Right lobe of liver (tissue), 6 donors: ENCODE results near the gene IFI44. TPM values are rescaled to one million over a fixed set of nuclear protein-coding genes. Genes with fewer than 3 reads are reported as not detected.

Experiments
- ATAC-seq, 4 donors: fragments of 200-7000 bp; cut with Tn5 transposase; one replicate each; pipeline ENCODE4 v1.9.1; 2020; ENCODE audit warnings: mild to moderate bottlenecking in 4 of 4, moderate library complexity in 4 of 4
- DNase-seq, 3 donors: peaks; one replicate each; pipeline ENCODE4 v3.0.0-alpha.2; 2020
- H3K27ac ChIP-seq, 3 donors: fragments of 200-600 bp; one replicate each; pipeline ENCODE4 v1.8.0; 2022
- H3K27me3 ChIP-seq, 2 donors: fragments of 200-600 bp; one replicate each; pipeline ENCODE4 v1.8.0; 2022
- H3K36me3 ChIP-seq, 4 donors: fragments of 200-600 bp; sonication (generic) in 1 of 4; one replicate each; pipeline versions ENCODE4 v1.5.1 to v1.8.0; 2017 to 2022; ENCODE audit warnings: control low read depth in 1 of 4
- H3K4me1 ChIP-seq, 4 donors: fragments of 200-600 bp; sonication (generic) in 1 of 4; one replicate each; pipeline versions ENCODE4 v1.5.1 to v1.8.0; 2017 to 2022; ENCODE audit warnings: control low read depth in 1 of 4
- H3K4me3 ChIP-seq, 3 donors: fragments of 200-600 bp; one replicate each; pipeline ENCODE4 v1.8.0; 2022
- H3K9me3 ChIP-seq, 4 donors: fragments of 200-600 bp; sonication (generic) in 1 of 4; one replicate each; pipeline versions ENCODE4 v1.5.1 to v1.8.0; 2017 to 2022; ENCODE audit warnings: control low read depth in 1 of 4
- CTCF ChIP-seq, 4 donors: fragments of 200-600 bp in 3 of 4; fragments of 450-650 bp in 1 of 4; IDR thresholded peaks; one replicate each; pipeline versions ENCODE4 v1.5.1 to v1.8.0; 2016 to 2022; ENCODE audit warnings: antibody characterized with exemption in 4 of 4, mild to moderate bottlenecking in 2 of 4
- POLR2A ChIP-seq: fragments of 450-650 bp; IDR thresholded peaks from one replicate; pipeline ENCODE4 v1.6.1; 2017; ENCODE audit warnings: antibody characterized with exemption, mild to moderate bottlenecking
- WGBS: methylation state at CpG from one replicate; pipeline ENCODE4 v1.1.6; 2018; ENCODE audit warnings: low coverage, low lambda C conversion rate; ENCODE audit not compliant: insufficient coverage; ENCODE audit errors: missing lambda C conversion rate; 5-methylcytosine and 5-hydroxymethylcytosine counted together
- intact Hi-C, 2 donors: fragments of 100-400 bp; cut with DNase I; formaldehyde crosslinking; loops; one replicate each; pipeline versions ENCODE4 v1.11.2 to v1.14.1; 2022
- total RNA-seq, 6 experiments: library from RNA; depleted of rRNA in 2 of 6; stranded (reverse); fragments of >200 nt in 2 of 6; fragmentation: NEBNext Ultra II Directional in 3 of 6; extraction: Animal tissue kit (Norgen Biotek cat#: 25700) in 3 of 6; gene quantifications; one replicate each; pipeline versions ENCODE4 v1.1.0 to v1.2.4, GENCODE V29; 2016 to 2023
- donor health status: DM: no; HTN: yes; CAD: no.
- donor health status: DM: no; HTN: no; CAD: no.
- donor health status: DM: no; HTN: no; CAD: no.
- donor health status: DM: no; HTN: yes; CAD: no.
- donor health status: DM: no; HTN: yes; CAD: no.

The IFI44 gene
- total RNA-seq, 6 experiments from 2014 or later, result 5.6 to 12.0 (median 9.8) TPM

- TF ChIP-seq POLR2A (no peak), CTCF (IDR thresholded peaks at IDR 0.05) (no peak)
- ATAC-seq (no peak), DNase-seq (no peak)
- H3K9me3 ChIP-seq, result no peaks in the 10 kb centered on the region
- no peaks in the 10 kb centered on the region for H3K4me1 ChIP-seq
- no peaks in the 10 kb centered on the region for H3K27me3 ChIP-seq
- no peak overlapping the region for H3K4me3 ChIP-seq
- H3K27ac ChIP-seq, result peak overlapping the region in 1 of 3 donors; percentile 30
- WGBS, result 55% methylated on average over 3 of the region's 3 CpGs
- no peaks in the 10 kb centered on the region for H3K36me3 ChIP-seq
- intact Hi-C loops, result loop anchor here in 1 of 2 donors (5.0 kb wide), 1 partner anchor 58 kb away; no protein-coding TSS in a partner anchor
Observed at GRCh38 chr1:78619032-78619431, 30.6 kb upstream of the IFI44 start.

- DNase-seq (no peak), ATAC-seq (peak in 2 of 4 donors; percentile 17 to 31)
- Histone ChIP-seq H3K4me3 (no peak overlapping the region), H3K9me3 (no peaks in the 10 kb centered on the region), H3K27me3 (no peaks in the 10 kb centered on the region), H3K4me1 (no peaks in the 10 kb centered on the region), H3K36me3 (no peaks in the 10 kb centered on the region), H3K27ac (peak overlapping the region in 2 of 3 donors; percentile 30 to 41)
- 42% methylated on average over 4 of the region's 4 CpGs for WGBS
- TF ChIP-seq POLR2A (no peak), CTCF (IDR thresholded peaks at IDR 0.05) (no peak)
- intact Hi-C loops, result loop anchor here in 1 of 2 donors (5.0 kb wide), 1 partner anchor 58 kb away; no protein-coding TSS in a partner anchor
Observed at GRCh38 chr1:78619446-78619802, 30.2 kb upstream of the IFI44 start.

- WGBS, result 21% methylated on average over 9 of the region's 9 CpGs
- Histone ChIP-seq H3K27me3 (no peaks in the 10 kb centered on the region), H3K9me3 (no peaks in the 10 kb centered on the region), H3K4me3 (peak within 1 kb of the TSS; percentile 5 to 28 (median 25)), H3K4me1 (no peaks in the 10 kb centered on the region), H3K27ac (peak within 1 kb of the TSS; percentile 14 to 41 (median 30)), H3K36me3 (no peaks in the 10 kb centered on the region)
- intact Hi-C loops, result loop anchor here (5.0 kb wide), 2 partner anchors 52 to 57 kb away; no protein-coding TSS in a partner anchor
- TF ChIP-seq CTCF (IDR thresholded peaks at IDR 0.05) (no peak), POLR2A (no peak)
- no peak for DNase-seq
- ATAC-seq, result peak; percentile 5 to 26 (median 22)
Observed at GRCh38 chr1:78619803-78620579, 29.6 kb upstream of the IFI44 start, which contains the start of gene IFI44L. IFI44L (plus strand) TSS chr1:78620448; CDS start chr1:78627916, 7,468 bp downstream.

GRCh38 chr1:78620666-78621065 is 29.0 kb upstream of the IFI44 start:
- WGBS, result 42% methylated on average over 1 of the region's 1 CpG

More at GRCh38 chr1:78620666-78621065, 29.0 kb upstream of the IFI44 start:
- Histone ChIP-seq H3K4me3 (peak overlapping the region in 2 of 3 donors; percentile 25 to 28), H3K4me1 (no peaks in the 10 kb centered on the region), H3K27ac (peak overlapping the region; percentile 14 to 41 (median 30)), H3K27me3 (no peaks in the 10 kb centered on the region), H3K9me3 (no peaks in the 10 kb centered on the region), H3K36me3 (no peaks in the 10 kb centered on the region)
- ATAC-seq (no peak), DNase-seq (no peak)
- TF ChIP-seq POLR2A (no peak), CTCF (IDR thresholded peaks at IDR 0.05) (no peak)
- intact Hi-C loops, result loop anchor here in 1 of 2 donors (5.0 kb wide), 1 partner anchor 52 kb away; no protein-coding TSS in a partner anchor
